NCI-H128 (cell line): Measurements from ENCODE around the gene TLDC2.
"Not testable (repeated sequence)": the region's sequence is repeated elsewhere in the genome, so short reads cannot be mapped to it uniquely, and the experiment has no call there.

ENCODE experiments used
- DNase-seq: peaks from one replicate; lab custom pipeline; 2025; ENCODE audit not compliant: unreplicated experiment; lab: John Stamatoyannopoulos, UW

Gene TLDC2

GRCh38 chr20:36905566-36905965 is 29.6 kb downstream of the TLDC2 start:
- DNase-seq, result not testable (repeated sequence)

DNA sequence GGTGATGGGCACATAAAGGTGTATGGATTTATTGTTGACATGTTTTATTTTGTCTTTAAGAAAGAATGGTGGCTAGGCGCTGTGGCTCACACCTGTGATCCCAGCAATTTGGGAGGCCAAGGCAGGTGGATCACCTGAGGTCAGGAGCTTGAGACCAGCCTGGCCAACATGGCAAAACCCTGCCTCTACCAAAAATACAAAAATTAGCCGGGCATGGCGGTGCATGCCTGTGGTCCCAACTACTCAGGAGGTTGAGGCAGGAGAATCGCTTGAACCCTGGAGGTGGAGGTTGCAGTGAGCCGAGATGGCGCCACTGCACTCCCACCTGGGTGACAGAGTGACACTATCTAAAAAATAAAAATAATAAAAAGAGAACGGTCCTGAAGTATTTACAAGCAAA is 30.1 kb downstream of the TLDC2 start:
- DNase-seq, result not testable (repeated sequence)

GRCh38 chr20:36908603-36909002 is 32.7 kb downstream of the TLDC2 start:
- DNase-seq, result no peak

- no peak for DNase-seq
Observed at GRCh38 chr20:36916199-36916598, 40.3 kb downstream of the TLDC2 start.

GRCh38 chr20:36917240-36917639 is 41.3 kb downstream of the TLDC2 start:
- no peak for DNase-seq

- DNase-seq, result no peak
Observed at GRCh38 chr20:36917943-36918342, 42.0 kb downstream of the TLDC2 start.

DNA sequence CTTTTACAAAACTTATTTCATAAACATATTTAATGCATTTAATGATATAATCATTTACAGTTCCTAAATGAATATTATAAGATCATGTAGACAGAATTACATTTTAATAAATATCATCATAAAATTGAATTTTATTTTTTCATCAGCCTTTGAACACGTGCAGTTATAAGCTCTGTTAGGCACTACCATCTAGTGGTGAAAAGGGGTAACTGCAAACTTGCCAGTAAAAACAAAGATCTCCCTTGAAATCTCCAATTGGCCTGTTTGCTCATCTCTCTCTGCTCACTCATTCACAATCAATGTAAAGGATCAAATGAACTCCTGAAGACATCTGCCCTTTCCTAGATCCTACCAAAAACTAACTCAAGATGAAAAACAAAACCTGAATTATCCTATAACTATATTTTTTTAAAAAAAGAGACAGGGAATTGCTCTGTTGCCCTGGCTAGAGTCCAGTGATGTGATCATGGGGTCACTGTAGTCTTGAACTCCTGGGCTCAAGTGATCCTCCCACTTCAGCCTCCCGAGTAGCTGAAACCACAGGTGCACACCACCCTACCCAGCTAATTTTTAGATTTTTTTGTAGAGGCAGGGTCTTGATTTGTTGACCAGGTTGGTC is 43.9 kb downstream of the TLDC2 start:
- DNase-seq, result no peak

- no peak for DNase-seq
Observed at GRCh38 chr20:36920334-36920730, 44.4 kb downstream of the TLDC2 start.

GRCh38 chr20:36924167-36925045 is 48.5 kb downstream of the TLDC2 start:
- no peak for DNase-seq

GRCh38 chr20:36925234-36925633 is 49.3 kb downstream of the TLDC2 start:
- no peak for DNase-seq

DNA sequence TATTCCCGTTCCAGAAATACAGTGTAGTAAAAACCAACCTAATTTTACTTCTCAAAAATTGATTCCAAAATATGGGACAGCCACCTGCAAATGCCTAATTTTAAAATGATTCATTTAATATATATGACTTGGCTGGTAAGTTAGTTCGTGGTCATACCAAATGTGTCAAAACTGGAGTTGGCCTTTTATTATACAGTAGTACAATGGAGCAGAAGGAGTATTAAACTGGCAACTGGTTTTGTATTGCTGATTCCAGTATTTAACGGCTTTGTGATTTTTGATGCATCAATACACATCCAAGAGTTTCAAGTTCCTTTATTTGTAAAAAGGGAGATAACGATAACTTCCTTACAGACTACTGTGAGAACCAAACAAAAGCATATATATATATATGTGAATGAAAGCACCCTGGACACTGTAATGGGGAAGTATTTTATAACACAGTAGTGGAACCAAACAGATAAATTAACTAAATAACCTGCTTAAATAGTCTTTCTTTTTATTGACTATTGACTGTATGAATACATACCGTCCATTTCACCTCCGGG is 50.8 kb downstream of the TLDC2 start:
- no peak for DNase-seq

- no peak for DNase-seq
Observed at GRCh38 chr20:36927704-36928103, 51.8 kb downstream of the TLDC2 start.

DNA sequence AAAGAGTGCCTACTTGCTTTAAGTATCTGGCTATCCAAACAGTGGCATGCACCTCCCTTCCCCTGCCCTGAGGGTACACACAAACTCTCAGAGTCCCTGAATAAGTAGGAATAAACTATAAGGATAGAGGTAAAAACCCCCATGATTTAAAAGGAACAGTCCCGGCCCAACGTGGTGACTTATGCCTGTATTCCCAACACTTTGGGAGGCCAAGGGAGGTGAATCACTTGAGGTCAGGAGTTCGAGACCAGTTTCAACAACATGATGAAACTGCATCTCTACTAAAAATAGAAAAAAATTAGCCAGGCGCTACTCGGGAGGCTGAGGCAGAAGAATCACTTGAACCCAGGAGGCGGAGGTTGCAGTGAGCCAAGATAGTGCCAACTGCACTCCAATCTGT is 53.4 kb downstream of the TLDC2 start:
- DNase-seq, result no peak

DNA sequence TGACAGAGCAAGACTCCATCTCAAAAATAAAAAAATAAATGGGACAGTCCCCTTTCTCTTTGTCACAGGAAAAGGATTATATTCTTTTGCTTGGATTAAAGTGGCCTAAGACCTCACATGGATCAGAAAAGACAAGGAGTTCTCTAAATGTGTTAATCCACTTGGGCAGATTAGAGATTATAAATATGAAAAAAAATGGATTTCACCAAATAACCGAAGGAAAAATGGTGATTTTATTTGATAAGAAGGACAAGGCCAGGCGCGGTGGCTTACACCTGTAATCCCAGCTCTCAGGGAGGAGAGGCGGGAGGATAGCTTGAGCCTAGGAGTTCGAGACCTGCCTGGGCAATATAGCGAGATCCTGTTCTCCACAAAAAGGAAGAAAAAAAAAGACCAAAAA is 53.8 kb downstream of the TLDC2 start:
- DNase-seq, result no peak

DNA sequence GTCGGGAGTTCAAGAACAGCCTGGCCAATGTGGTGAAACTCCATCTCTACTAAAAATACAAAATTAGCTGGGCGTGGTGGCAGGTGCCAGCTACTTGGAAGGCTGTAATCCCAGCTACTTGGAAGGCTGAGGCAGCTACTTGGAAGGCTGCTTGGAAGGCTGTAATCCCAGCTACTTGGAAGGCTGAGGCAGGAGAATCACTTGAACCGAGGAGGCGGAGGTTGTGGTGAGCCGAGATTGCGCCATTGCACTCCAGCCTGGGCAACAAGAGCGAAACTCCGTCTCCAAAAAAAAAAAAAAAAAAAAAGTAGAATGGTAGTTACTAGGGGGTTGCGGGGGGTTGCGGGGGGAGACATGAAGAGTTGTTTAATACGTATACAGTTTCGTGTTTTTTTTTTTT is 56.1 kb downstream of the TLDC2 start:
- DNase-seq, result not testable (repeated sequence)

- no peak for DNase-seq
Observed at GRCh38 chr20:36932476-36933426, 56.8 kb downstream of the TLDC2 start.

GRCh38 chr20:36933571-36933970 is 57.6 kb downstream of the TLDC2 start:
- not testable (repeated sequence) for DNase-seq

DNA sequence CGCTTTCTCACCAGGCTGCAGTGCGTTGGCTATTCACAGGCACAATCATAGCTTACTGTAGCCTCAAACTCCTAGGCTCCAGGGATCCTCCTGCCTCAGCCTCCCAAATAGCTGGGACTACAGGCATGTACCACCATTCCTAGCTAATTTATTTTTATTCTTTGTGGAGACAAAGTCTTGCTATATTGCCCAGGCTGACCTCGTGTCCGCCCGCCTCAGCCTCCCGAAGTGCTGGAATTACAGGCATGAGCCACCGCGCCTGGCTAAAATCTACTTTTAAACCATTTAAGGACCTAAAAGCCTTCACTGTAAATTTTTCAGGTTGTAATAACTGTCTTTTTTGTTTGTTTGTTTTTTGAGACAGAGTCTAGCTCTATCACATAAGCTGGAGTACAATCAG is 60.4 kb downstream of the TLDC2 start:
- no peak for DNase-seq

DNA sequence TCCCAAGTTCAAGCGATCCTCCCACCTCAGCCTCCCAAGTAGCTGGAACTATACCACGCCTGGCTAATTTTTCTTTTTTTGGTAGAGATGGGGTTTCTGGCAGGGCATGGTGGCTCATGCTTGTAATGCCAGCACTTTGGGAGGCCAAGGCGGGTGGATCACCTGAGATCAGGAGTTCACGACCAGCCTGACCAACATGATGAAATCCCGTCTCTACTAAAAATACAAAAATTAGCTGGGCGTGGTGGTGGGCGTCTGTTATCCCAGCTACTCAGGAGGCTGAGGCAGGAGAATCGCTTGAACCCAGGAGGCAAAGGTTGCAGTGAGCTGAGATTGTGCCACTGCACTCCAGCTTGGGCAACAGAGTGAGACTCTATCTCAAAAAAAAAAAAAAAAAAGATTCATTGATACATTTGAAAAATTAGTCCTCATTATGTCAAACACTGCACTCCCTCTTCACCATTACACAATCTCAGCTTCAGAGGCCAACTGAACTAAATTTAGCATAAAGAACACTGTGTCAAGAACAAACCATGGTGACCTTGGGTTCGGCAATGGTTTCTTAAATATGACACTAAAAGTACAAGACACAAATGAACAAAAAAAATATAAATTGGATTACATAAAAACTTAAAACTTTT is 60.9 kb downstream of the TLDC2 start:
- not testable (repeated sequence) for DNase-seq

DNA sequence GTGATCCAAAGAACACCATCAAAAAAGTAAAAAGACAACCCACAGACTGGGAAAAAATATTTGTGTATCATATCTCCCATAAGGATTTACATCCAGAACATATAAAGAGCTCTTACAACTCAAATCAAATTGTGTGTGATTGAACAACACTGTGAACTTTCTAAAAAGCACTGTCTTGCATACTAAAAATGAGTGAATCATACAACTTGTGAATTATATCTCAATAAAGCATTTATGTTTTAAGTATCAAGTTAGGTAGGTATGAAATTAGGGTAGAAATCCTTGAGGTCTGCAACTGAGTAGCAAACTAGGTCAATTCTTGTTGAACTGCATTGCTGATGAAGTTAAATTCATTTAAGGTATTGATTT is 61.4 kb downstream of the TLDC2 start:
- no peak for DNase-seq

DNA sequence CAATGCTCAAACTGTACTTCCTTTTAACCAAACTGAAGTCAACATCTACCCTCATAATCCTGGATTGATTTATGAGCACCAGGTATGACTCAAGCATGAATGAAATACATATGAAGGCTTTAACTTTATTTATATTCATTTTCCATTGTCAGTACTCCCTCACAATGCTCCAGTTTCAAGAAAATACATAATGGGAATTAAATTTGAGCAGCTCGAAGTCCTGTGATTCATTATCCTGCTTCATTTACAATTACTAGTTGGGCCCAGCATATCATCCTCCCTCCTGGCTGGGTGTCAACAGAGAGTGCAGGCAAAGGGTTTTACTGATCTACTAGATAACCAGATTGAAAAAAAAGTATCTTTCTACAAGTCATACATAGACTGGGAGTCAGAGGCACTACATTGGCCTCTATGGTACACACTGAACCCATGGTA is 65.5 kb downstream of the TLDC2 start:
- no peak for DNase-seq
